ENCODE results near the gene ZNF496. TPM values are rescaled to one million over a fixed set of nuclear protein-coding genes. Genes with fewer than 3 reads are reported as not detected.

Gene ZNF496
- total and polyA plus RNA-seq, 5 donors from 2014 or later = 2.0 to 6.0 (median 3.7) TPM

GRCh38 chr1:247332215-247332622, 552 bp upstream of the ZNF496 start:
- Histone ChIP-seq H3K9me3 (ENCODE audit: control insufficient read depth in 2 of 2, low read length in 2 of 2) (no peaks in the 10 kb centered on the region), H3K36me3 (ENCODE audit: control insufficient read depth, insufficient read depth, low read length) (no peaks in the 10 kb centered on the region), H3K4me1 (ENCODE audit: control insufficient read depth, insufficient read depth, low read length, poor library complexity, severe bottlenecking) (peaks cover 13% of the 10 kb centered on the region), H3K27ac (ENCODE audit: insufficient read depth, low read length, poor library complexity, severe bottlenecking) (no peak overlapping the region), H3K27me3 (ENCODE audit: control insufficient read depth, insufficient read depth, low read length) (no peaks in the 10 kb centered on the region), H3K4me3 (ENCODE audit: low read depth, low read length) (no peak overlapping the region)
- Mint-ChIP-seq H3K27me3 (peaks cover 4% of the 10 kb centered on the region), H3K36me3 (peaks cover 10% of the 10 kb centered on the region), H3K27ac (peak overlapping the region in 1 of 3 donors; percentile 38), H3K4me1 (peaks cover 0 to 23% (median 13%) of the 10 kb centered on the region in 4 donors), H3K9me3 (no peaks in the 10 kb centered on the region), H3K4me3 (peak overlapping the region; percentile 56 to 82 (median 80))
- ATAC-seq (ENCODE audit: low read depth in 2 of 2) (peak; percentile 46 to 55), DNase-seq (peak; percentile 3 to 60 (median 45))

- Mint-ChIP-seq H3K27ac (peak overlapping the region in 2 of 3 donors; percentile 75 to 85), H3K36me3 (peaks cover 10% of the 10 kb centered on the region), H3K9me3 (no peaks in the 10 kb centered on the region), H3K27me3 (peaks cover 4% of the 10 kb centered on the region), H3K4me1 (peaks cover 0 to 23% (median 13%) of the 10 kb centered on the region in 4 donors), H3K4me3 (peak overlapping the region; percentile 68 to 98 (median 95))
- DNase-seq = peak in 2 of 3 donors; percentile 50 to 75
- peak; percentile 61 to 68 for ATAC-seq (ENCODE audit: low read depth in 2 of 2)
- Histone ChIP-seq H3K36me3 (ENCODE audit: control insufficient read depth, insufficient read depth, low read length) (no peaks in the 10 kb centered on the region), H3K27ac (ENCODE audit: insufficient read depth, low read length, poor library complexity, severe bottlenecking) (no peak overlapping the region), H3K9me3 (ENCODE audit: control insufficient read depth in 2 of 2, low read length in 2 of 2) (no peaks in the 10 kb centered on the region), H3K4me3 (ENCODE audit: low read depth, low read length) (no peak overlapping the region), H3K27me3 (ENCODE audit: control insufficient read depth, insufficient read depth, low read length) (no peaks in the 10 kb centered on the region), H3K4me1 (ENCODE audit: control insufficient read depth, insufficient read depth, low read length, poor library complexity, severe bottlenecking) (peaks cover 13% of the 10 kb centered on the region)
These were observed 519 bp downstream of the ZNF496 start for GRCh38 chr1:247331172-247331524.

GRCh38 chr1:247330548-247331171, 1.0 kb downstream of the ZNF496 start:
- peaks cover 13% of the 10 kb centered on the region for H3K4me1 ChIP-seq (ENCODE audit: control insufficient read depth, insufficient read depth, low read length, poor library complexity, severe bottlenecking)
- ATAC-seq (ENCODE audit: low read depth in 2 of 2) (no peak), DNase-seq (peak in 1 of 3 donors; percentile 31)
- H3K4me3 ChIP-seq (ENCODE audit: low read depth, low read length) = peak overlapping the region; percentile 51
- Mint-ChIP-seq H3K36me3 (peaks cover 10% of the 10 kb centered on the region), H3K4me3 (peak overlapping the region; percentile 88 to 98 (median 95)), H3K27ac (peak overlapping the region in 2 of 3 donors; percentile 75 to 85), H3K4me1 (peaks cover 0 to 23% (median 13%) of the 10 kb centered on the region in 4 donors), H3K9me3 (no peaks in the 10 kb centered on the region), H3K27me3 (peaks cover 4% of the 10 kb centered on the region)
- no peaks in the 10 kb centered on the region for H3K36me3 ChIP-seq (ENCODE audit: control insufficient read depth, insufficient read depth, low read length)
- H3K27ac ChIP-seq (ENCODE audit: insufficient read depth, low read length, poor library complexity, severe bottlenecking) = no peak overlapping the region
- no peaks in the 10 kb centered on the region for H3K9me3 ChIP-seq (ENCODE audit: control insufficient read depth in 2 of 2, low read length in 2 of 2)
- H3K27me3 ChIP-seq (ENCODE audit: control insufficient read depth, insufficient read depth, low read length) = no peaks in the 10 kb centered on the region

- H3K9me3 Mint-ChIP-seq = no peaks in the 10 kb centered on the region
- Histone ChIP-seq H3K27ac (ENCODE audit: insufficient read depth, low read length, poor library complexity, severe bottlenecking) (no peak overlapping the region), H3K4me1 (ENCODE audit: control insufficient read depth, insufficient read depth, low read length, poor library complexity, severe bottlenecking) (peaks cover 13% of the 10 kb centered on the region), H3K4me3 (ENCODE audit: low read depth, low read length) (no peak overlapping the region), H3K36me3 (ENCODE audit: control insufficient read depth, insufficient read depth, low read length) (no peaks in the 10 kb centered on the region), H3K27me3 (ENCODE audit: control insufficient read depth, insufficient read depth, low read length) (no peaks in the 10 kb centered on the region), H3K9me3 (ENCODE audit: control insufficient read depth in 2 of 2, low read length in 2 of 2) (no peaks in the 10 kb centered on the region)
- peak overlapping the region in 1 of 3 donors; percentile 26 for H3K27ac Mint-ChIP-seq
- H3K4me3 Mint-ChIP-seq = peak overlapping the region in 3 of 4 donors; percentile 58 to 93 (median 69)
- DNase-seq (no peak), ATAC-seq (ENCODE audit: low read depth in 2 of 2) (no peak)
- no peaks in the 10 kb centered on the region for H3K27me3 Mint-ChIP-seq
- peaks cover 10% of the 10 kb centered on the region for H3K36me3 Mint-ChIP-seq
- peaks cover 0 to 23% (median 13%) of the 10 kb centered on the region in 4 donors for H3K4me1 Mint-ChIP-seq
These were observed 2.5 kb downstream of the ZNF496 start for GRCh38 chr1:247329097-247329617.

GRCh38 chr1:247328311-247328710, 3.4 kb downstream of the ZNF496 start:
- no peak for DNase-seq
- no peak overlapping the region for H3K27ac Mint-ChIP-seq
- no peaks in the 10 kb centered on the region for H3K9me3 ChIP-seq (ENCODE audit: control insufficient read depth in 2 of 2, low read length in 2 of 2)
- H3K36me3 ChIP-seq (ENCODE audit: control insufficient read depth, insufficient read depth, low read length) = no peaks in the 10 kb centered on the region
- no peaks in the 10 kb centered on the region for H3K27me3 Mint-ChIP-seq
- no peak for ATAC-seq (ENCODE audit: low read depth in 2 of 2)
- peaks cover 0 to 19% (median 13%) of the 10 kb centered on the region in 4 donors for H3K4me1 Mint-ChIP-seq
- H3K4me3 Mint-ChIP-seq = peak overlapping the region in 1 of 4 donors; percentile 41
- H3K4me3 ChIP-seq (ENCODE audit: low read depth, low read length) = no peak overlapping the region
- H3K9me3 Mint-ChIP-seq = no peaks in the 10 kb centered on the region
- H3K4me1 ChIP-seq (ENCODE audit: control insufficient read depth, insufficient read depth, low read length, poor library complexity, severe bottlenecking) = peaks cover 13% of the 10 kb centered on the region
- no peak overlapping the region for H3K27ac ChIP-seq (ENCODE audit: insufficient read depth, low read length, poor library complexity, severe bottlenecking)
- no peaks in the 10 kb centered on the region for H3K27me3 ChIP-seq (ENCODE audit: control insufficient read depth, insufficient read depth, low read length)
- peaks cover 6% of the 10 kb centered on the region for H3K36me3 Mint-ChIP-seq

GRCh38 chr1:247326411-247327130, 5.1 kb downstream of the ZNF496 start:
- Mint-ChIP-seq H3K9me3 (no peaks in the 10 kb centered on the region), H3K27ac (no peak overlapping the region), H3K36me3 (peaks cover 12% of the 10 kb centered on the region), H3K27me3 (no peaks in the 10 kb centered on the region), H3K4me3 (peak overlapping the region in 1 of 4 donors; percentile 16), H3K4me1 (peaks cover 0 to 16% (median 6%) of the 10 kb centered on the region in 4 donors)
- Histone ChIP-seq H3K9me3 (ENCODE audit: control insufficient read depth in 2 of 2, low read length in 2 of 2) (no peaks in the 10 kb centered on the region), H3K4me3 (ENCODE audit: low read depth, low read length) (no peak overlapping the region), H3K27ac (ENCODE audit: insufficient read depth, low read length, poor library complexity, severe bottlenecking) (no peak overlapping the region), H3K36me3 (ENCODE audit: control insufficient read depth, insufficient read depth, low read length) (no peaks in the 10 kb centered on the region), H3K27me3 (ENCODE audit: control insufficient read depth, insufficient read depth, low read length) (no peaks in the 10 kb centered on the region), H3K4me1 (ENCODE audit: control insufficient read depth, insufficient read depth, low read length, poor library complexity, severe bottlenecking) (peaks cover 7% of the 10 kb centered on the region)
- ATAC-seq (ENCODE audit: low read depth in 2 of 2) = no peak
- no peak for DNase-seq

GRCh38 chr1:247324923-247325322, 6.7 kb downstream of the ZNF496 start:
- Mint-ChIP-seq H3K27me3 (no peaks in the 10 kb centered on the region), H3K27ac (no peak overlapping the region), H3K36me3 (peaks cover 23% of the 10 kb centered on the region), H3K9me3 (no peaks in the 10 kb centered on the region), H3K4me1 (peaks cover 0 to 8% (median under 1%) of the 10 kb centered on the region in 4 donors), H3K4me3 (no peak overlapping the region)
- H3K36me3 ChIP-seq (ENCODE audit: control insufficient read depth, insufficient read depth, low read length) = no peaks in the 10 kb centered on the region
- DNase-seq (no peak), ATAC-seq (ENCODE audit: low read depth in 2 of 2) (no peak)
- H3K4me3 ChIP-seq (ENCODE audit: low read depth, low read length) = no peak overlapping the region
- no peak overlapping the region for H3K27ac ChIP-seq (ENCODE audit: insufficient read depth, low read length, poor library complexity, severe bottlenecking)
- H3K4me1 ChIP-seq (ENCODE audit: control insufficient read depth, insufficient read depth, low read length, poor library complexity, severe bottlenecking) = no peaks in the 10 kb centered on the region
- no peaks in the 10 kb centered on the region for H3K27me3 ChIP-seq (ENCODE audit: control insufficient read depth, insufficient read depth, low read length)
- H3K9me3 ChIP-seq (ENCODE audit: control insufficient read depth in 2 of 2, low read length in 2 of 2) = no peaks in the 10 kb centered on the region
